ENCODE measurements around the gene IL17RA. TPM values are rescaled to one million over a fixed set of nuclear protein-coding genes. Genes with fewer than 3 reads are reported as not detected.

Gene IL17RA
- polyA plus RNA-seq, 1 donor from 2014 or later = 0.52 TPM

GRCh38 chr22:17102297-17102667, 17.5 kb downstream of the IL17RA start:
- H3K36me3 ChIP-seq (ENCODE audit: insufficient read depth, low read length) = no peaks in the 10 kb centered on the region
- TF ChIP-seq EZH2 (IDR thresholded peaks at IDR 0.05; ENCODE audit: borderline replicate concordance, insufficient read depth, low read length, poor library complexity, severe bottlenecking) (no peak), TAF1 (IDR thresholded peaks at IDR 0.05; ENCODE audit: low read depth) (no peak), EP300 (conservative IDR thresholded peaks at IDR 0.05; ENCODE audit: poor library complexity, severe bottlenecking) (no peak), RAD21 (conservative IDR thresholded peaks at IDR 0.05) (no peak)

GRCh38 chr22:17103351-17103750, 18.6 kb downstream of the IL17RA start:
- Histone ChIP-seq H2AFZ (ENCODE audit: low read depth, low read length) (no peak overlapping the region), H3K36me3 (ENCODE audit: insufficient read depth, low read length) (no peaks in the 10 kb centered on the region), H4K20me1 (ENCODE audit: insufficient read depth) (no peaks in the 10 kb centered on the region), H3K9ac (ENCODE audit: low read length) (no peak overlapping the region), H3K9me3 (ENCODE audit: low read length) (no peaks in the 10 kb centered on the region), H3K4me3 (ENCODE audit: low read length) (no peak overlapping the region), H3K9me2 (ENCODE audit: insufficient read depth, low read length) (no peaks in the 10 kb centered on the region), H3K79me2 (replicated peaks; ENCODE audit: insufficient read depth, low read length) (no peaks in the 10 kb centered on the region), H3K4me2 (ENCODE audit: low read length) (no peak overlapping the region), H3F3A (ENCODE audit: insufficient read depth, low read length, poor library complexity, severe bottlenecking) (no peaks in the 10 kb centered on the region), H3K27ac (ENCODE audit: low read length) (no peak overlapping the region), H3K27me3 (ENCODE audit: insufficient read depth, low read depth, low read length) (no peaks in the 10 kb centered on the region)
- TF ChIP-seq CTCF (IDR thresholded peaks at IDR 0.05; ENCODE audit: poor library complexity, severe bottlenecking) (no peak), RAD21 (conservative IDR thresholded peaks at IDR 0.05) (no peak)

More at GRCh38 chr22:17102297-17102667, 17.5 kb downstream of the IL17RA start:
- Histone ChIP-seq H3K27ac (ENCODE audit: low read length) (no peak overlapping the region), H3K4me3 (ENCODE audit: low read length) (no peak overlapping the region), H2AFZ (ENCODE audit: low read depth, low read length) (no peak overlapping the region), H4K20me1 (ENCODE audit: insufficient read depth) (no peaks in the 10 kb centered on the region), H3K4me2 (ENCODE audit: low read length) (no peak overlapping the region), H3K9ac (ENCODE audit: low read length) (no peak overlapping the region), H3K9me2 (ENCODE audit: insufficient read depth, low read length) (no peaks in the 10 kb centered on the region), H3F3A (ENCODE audit: insufficient read depth, low read length, poor library complexity, severe bottlenecking) (no peaks in the 10 kb centered on the region), H3K79me2 (replicated peaks; ENCODE audit: insufficient read depth, low read length) (no peaks in the 10 kb centered on the region), H3K27me3 (ENCODE audit: insufficient read depth, low read depth, low read length) (no peaks in the 10 kb centered on the region), H3K9me3 (ENCODE audit: low read length) (no peaks in the 10 kb centered on the region)

GRCh38 chr22:17104336-17104935, 19.6 kb downstream of the IL17RA start:
- Histone ChIP-seq H3K27ac (ENCODE audit: low read length) (no peak overlapping the region), H3K36me3 (ENCODE audit: insufficient read depth, low read length) (no peaks in the 10 kb centered on the region), H4K20me1 (ENCODE audit: insufficient read depth) (no peaks in the 10 kb centered on the region)

More at GRCh38 chr22:17104336-17104935, 19.6 kb downstream of the IL17RA start:
- no peaks in the 10 kb centered on the region for H3K9me3 ChIP-seq (ENCODE audit: low read length)
- no peaks in the 10 kb centered on the region for H3K79me2 ChIP-seq (replicated peaks; ENCODE audit: insufficient read depth, low read length)
- H3K4me3 ChIP-seq (ENCODE audit: low read length) = no peak overlapping the region
- H3K27me3 ChIP-seq (ENCODE audit: insufficient read depth, low read depth, low read length) = no peaks in the 10 kb centered on the region
- H3K9me2 ChIP-seq (ENCODE audit: insufficient read depth, low read length) = no peaks in the 10 kb centered on the region
- H3K4me2 ChIP-seq (ENCODE audit: low read length) = no peak overlapping the region
- TF ChIP-seq CTCF (IDR thresholded peaks at IDR 0.05; ENCODE audit: poor library complexity, severe bottlenecking) (no peak), SMC3 (conservative IDR thresholded peaks at IDR 0.05; ENCODE audit: poor library complexity) (no peak), EP300 (conservative IDR thresholded peaks at IDR 0.05; ENCODE audit: poor library complexity, severe bottlenecking) (no peak), REST (IDR thresholded peaks at IDR 0.05; ENCODE audit: borderline replicate concordance) (no peak), RAD21 (conservative IDR thresholded peaks at IDR 0.05) (no peak), EZH2 (IDR thresholded peaks at IDR 0.05; ENCODE audit: borderline replicate concordance, insufficient read depth, low read length, poor library complexity, severe bottlenecking) (no peak), MXI1 (conservative IDR thresholded peaks at IDR 0.05; ENCODE audit: poor library complexity, severe bottlenecking) (no peak), POLR2AphosphoS5 (IDR thresholded peaks at IDR 0.05) (no peak), TAF1 (IDR thresholded peaks at IDR 0.05; ENCODE audit: low read depth) (no peak)
- H2AFZ ChIP-seq (ENCODE audit: low read depth, low read length) = no peak overlapping the region
- H3F3A ChIP-seq (ENCODE audit: insufficient read depth, low read length, poor library complexity, severe bottlenecking) = no peaks in the 10 kb centered on the region
- H3K9ac ChIP-seq (ENCODE audit: low read length) = no peak overlapping the region
